SU-DHL-6 (cell line): ENCODE measurements around the gene STK17A.
A peak's percentile ranks its signal among the peaks of the same experiment; 100 is the strongest.

Source experiments
- H2AFZ ChIP-seq: fragments of 200-600 bp; sonication (generic); 2 replicates; pipeline ENCODE4 v1.6.1; 2014; ENCODE audit warnings: low read depth, mild to moderate bottlenecking, moderate library complexity, mixed read lengths, antibody characterized with exemption, low read length; ENCODE audit not compliant: severe bottlenecking
- H3F3A ChIP-seq: fragments of 200-600 bp; shearing (Covaris generic); 2 replicates; pipeline ENCODE4 v1.6.0; 2016; ENCODE audit warnings: antibody characterized with exemption, mild to moderate bottlenecking; ENCODE audit not compliant: insufficient read depth
- H3K27ac ChIP-seq: fragments of 200-600 bp; sonication (generic); 2 replicates; pipeline ENCODE4 v1.5.1; 2016; ENCODE audit warnings: low read depth, mild to moderate bottlenecking, low read length, moderate library complexity, mixed read lengths
- H3K27me3 ChIP-seq: fragments of 200-600 bp; sonication (generic), shearing (Covaris generic); 2 replicates; pipeline ENCODE4 v1.6.0; 2014; ENCODE audit warnings: mild to moderate bottlenecking, low read length
- H3K36me3 ChIP-seq: fragments of 200-600 bp; sonication (generic); 2 replicates; pipeline ENCODE4 v1.6.1; 2014; ENCODE audit warnings: mild to moderate bottlenecking, low read length, mixed read lengths
- H3K4me2 ChIP-seq: fragments of 300-600, 200-600 bp; shearing (Covaris generic), sonication (generic); 2 replicates; pipeline ENCODE4 v1.6.0; 2014; ENCODE audit warnings: low read length, low read depth, mild to moderate bottlenecking; ENCODE audit not compliant: poor library complexity, severe bottlenecking
- H3K4me3 ChIP-seq: fragments of 200-600 bp; sonication (generic); 2 replicates; pipeline ENCODE4 v1.5.1; 2014; ENCODE audit warnings: antibody characterized with exemption, low read length, mild to moderate bottlenecking, mixed read lengths; ENCODE audit not compliant: insufficient read depth, poor library complexity, severe bottlenecking
- H3K79me2 ChIP-seq: fragments of 200-600 bp; sonication (generic); 2 replicates; pipeline ENCODE4 v1.6.1; 2014; ENCODE audit warnings: mild to moderate bottlenecking, low read length, moderate library complexity; ENCODE audit not compliant: insufficient read depth
- H3K9ac ChIP-seq: fragments of 200-600 bp; sonication (generic); 2 replicates; pipeline ENCODE4 v1.7.0; 2014; ENCODE audit warnings: mild to moderate bottlenecking, low read length
- H3K9me2 ChIP-seq: fragments of 200-600 bp; sonication (generic); replicated peaks from 2 replicates; pipeline ENCODE4 v1.6.1; 2014; ENCODE audit warnings: low read length; ENCODE audit not compliant: insufficient read depth
- H3K9me3 ChIP-seq: fragments of 200-600 bp; sonication (generic); 2 replicates; pipeline ENCODE4 v1.6.1; 2014; ENCODE audit warnings: low read length, mixed read lengths; ENCODE audit not compliant: insufficient read depth
- H4K20me1 ChIP-seq: fragments of 200-600 bp; sonication (generic); 2 replicates; pipeline ENCODE4 v1.6.1; 2014; ENCODE audit warnings: low read depth, mild to moderate bottlenecking, antibody characterized with exemption, low read length, moderate library complexity, mixed read lengths
- CTCF ChIP-seq: fragments of 200-600 bp; sonication (generic); IDR thresholded peaks from one replicate; pipeline ENCODE4 v1.5.1; 2017; ENCODE audit warnings: antibody characterized with exemption, mild to moderate bottlenecking, low read length, moderate library complexity; ENCODE audit not compliant: insufficient read depth, poor library complexity, severe bottlenecking
- EZH2phosphoT487 ChIP-seq: fragments of 200-600 bp; sonication (generic), shearing (Covaris generic); conservative IDR thresholded peaks from 2 replicates; pipeline ENCODE4 v1.6.1; 2018; ENCODE audit warnings: mild to moderate bottlenecking, antibody characterized with exemption, low read length, moderate library complexity, mixed read lengths

STK17A gene

DNA sequence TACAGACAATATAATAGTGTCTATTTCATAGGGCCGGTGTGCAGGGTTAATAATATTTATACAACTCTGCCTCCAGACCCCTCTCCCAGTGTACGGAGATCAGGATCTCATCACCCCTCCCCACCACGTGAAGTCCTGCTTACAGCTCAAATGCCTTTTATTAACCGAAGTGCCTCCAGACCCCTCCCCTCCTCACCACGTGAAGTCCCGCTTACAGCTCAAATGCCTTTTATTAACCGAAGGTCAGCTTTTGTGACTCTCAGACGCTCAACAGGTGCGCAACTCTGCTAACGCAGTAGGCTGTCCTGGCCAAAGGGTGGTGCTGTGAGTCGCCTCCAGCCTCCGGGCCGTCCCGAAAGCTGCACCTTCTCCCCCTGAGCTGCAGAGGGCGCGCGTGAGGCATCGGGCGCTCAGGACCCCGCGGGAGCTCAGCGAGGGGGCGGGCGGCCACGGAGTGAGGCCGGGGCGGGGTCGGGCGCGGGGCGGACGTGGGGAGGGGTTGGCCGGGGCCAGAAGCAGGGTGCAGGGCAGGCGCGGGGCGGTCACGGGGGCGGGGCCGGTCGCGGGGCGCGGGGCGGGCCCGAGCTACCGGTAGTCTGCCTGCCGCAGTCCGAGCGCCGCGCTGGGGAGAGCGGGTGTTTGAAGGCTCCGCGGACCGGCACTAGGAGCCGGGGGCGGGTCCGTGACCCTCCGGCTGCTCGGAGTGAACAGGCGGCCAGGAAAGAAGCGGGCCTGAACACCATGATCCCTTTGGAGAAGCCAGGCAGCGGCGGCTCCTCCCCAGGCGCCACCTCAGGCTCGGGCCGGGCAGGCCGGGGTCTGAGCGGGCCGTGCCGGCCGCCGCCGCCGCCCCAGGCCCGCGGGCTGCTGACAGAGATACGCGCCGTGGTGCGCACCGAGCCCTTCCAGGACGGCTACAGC lies at the start of gene STK17A:
TSS of gene STK17A (plus strand) at position 606 of the 921 bp plus-strand sequence. CDS start at position 742, 136 bp downstream.
- H2AFZ ChIP-seq: peak within 1 kb of the TSS; percentile 27
- H3K9me2 ChIP-seq: no peaks in the 10 kb centered on the region
- peaks cover 13% of the 10 kb centered on the region for H3K36me3 ChIP-seq
- H3K9me3 ChIP-seq: no peaks in the 10 kb centered on the region
- peaks cover 48% of the 10 kb centered on the region for H3K79me2 ChIP-seq
- peaks cover 30% of the 10 kb centered on the region for H3F3A ChIP-seq
- H4K20me1 ChIP-seq: peaks cover 16% of the 10 kb centered on the region
- H3K27me3 ChIP-seq: no peaks in the 10 kb centered on the region
- TF ChIP-seq CTCF: peak; percentile 100
- no peak for TF ChIP-seq EZH2phosphoT487
- peak within 1 kb of the TSS; percentile 71 for H3K4me3 ChIP-seq
- H3K9ac ChIP-seq: peak within 1 kb of the TSS; percentile 94
- peak within 1 kb of the TSS; percentile 75 for H3K4me2 ChIP-seq
- H3K27ac ChIP-seq: peak within 1 kb of the TSS; percentile 92

DNA sequence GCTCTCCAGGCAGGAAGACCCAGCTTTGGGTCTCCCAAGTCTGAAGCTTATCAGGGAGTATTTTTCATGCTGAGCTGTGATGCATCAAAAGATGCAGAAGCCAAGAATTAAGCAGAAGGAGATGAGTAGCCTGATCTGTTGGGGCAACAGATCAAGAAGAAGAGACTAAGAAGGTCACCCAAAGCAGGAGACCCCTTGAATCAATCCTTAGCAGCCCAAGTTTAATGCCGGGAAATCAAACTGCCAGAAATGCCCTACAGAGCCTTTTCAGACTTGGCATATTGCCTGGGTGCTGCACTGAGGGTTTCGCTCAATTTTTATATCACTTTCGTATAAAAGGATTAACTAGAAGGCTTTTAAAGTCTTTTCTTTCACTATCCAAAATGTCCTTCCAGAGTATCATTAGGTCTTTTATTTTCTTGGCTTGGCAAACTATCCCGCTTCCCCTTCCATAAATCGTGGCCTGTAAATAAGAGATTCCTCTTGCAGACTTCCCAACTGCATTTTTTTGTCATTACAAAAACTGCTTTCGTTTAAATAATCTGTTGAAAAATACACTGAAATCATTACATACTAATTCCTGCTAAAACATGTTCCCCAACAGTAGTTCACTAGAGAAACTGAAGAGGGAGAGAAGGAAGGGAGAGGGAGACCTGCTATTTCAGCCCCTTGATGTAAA lies 49.0 kb upstream of the STK17A start:
- Histone ChIP-seq H3K4me3 (no peak overlapping the region), H3K9me2 (no peaks in the 10 kb centered on the region), H3K79me2 (no peaks in the 10 kb centered on the region), H4K20me1 (no peaks in the 10 kb centered on the region), H3K4me2 (no peak overlapping the region), H3K27ac (no peak overlapping the region), H3F3A (no peaks in the 10 kb centered on the region), H3K36me3 (no peaks in the 10 kb centered on the region), H3K27me3 (no peaks in the 10 kb centered on the region), H2AFZ (no peak overlapping the region), H3K9ac (no peak overlapping the region), H3K9me3 (no peaks in the 10 kb centered on the region)
- no peak for TF ChIP-seq EZH2phosphoT487
- no peak for TF ChIP-seq CTCF

DNA sequence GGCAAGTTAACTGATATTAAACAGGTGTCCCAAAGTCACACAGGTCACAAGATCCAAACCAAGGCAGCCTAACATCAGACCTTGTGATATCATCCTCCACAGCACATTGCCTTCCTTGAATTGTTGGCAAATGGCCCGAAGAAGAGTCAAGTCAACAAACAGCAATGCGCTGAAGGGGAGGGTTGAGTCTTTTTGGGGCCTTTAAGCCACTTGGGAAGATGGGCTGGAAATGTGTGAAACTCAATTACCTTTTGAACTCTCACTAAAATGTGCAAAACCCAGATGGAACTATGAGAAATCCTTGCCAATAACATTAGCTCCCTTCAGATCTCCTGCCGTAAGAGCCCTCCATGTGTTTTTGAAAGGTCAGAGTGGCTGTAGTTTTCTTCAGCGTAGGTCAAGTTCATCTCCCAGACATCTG lies 47.9 kb upstream of the STK17A start:
- Histone ChIP-seq H3K27me3 (no peaks in the 10 kb centered on the region; the same call in 1 of the 2 replicates), H3F3A (no peaks in the 10 kb centered on the region), H3K9ac (no peak overlapping the region), H3K9me2 (no peaks in the 10 kb centered on the region), H2AFZ (no peak overlapping the region), H3K9me3 (no peaks in the 10 kb centered on the region), H3K4me3 (no peak overlapping the region), H3K36me3 (no peaks in the 10 kb centered on the region), H4K20me1 (no peaks in the 10 kb centered on the region), H3K79me2 (no peaks in the 10 kb centered on the region), H3K4me2 (no peak overlapping the region), H3K27ac (no peak overlapping the region)
- no peak for TF ChIP-seq EZH2phosphoT487
- no peak for TF ChIP-seq CTCF
